ENCODE measurements around the gene BANK1.

The BANK1 gene

DNA sequence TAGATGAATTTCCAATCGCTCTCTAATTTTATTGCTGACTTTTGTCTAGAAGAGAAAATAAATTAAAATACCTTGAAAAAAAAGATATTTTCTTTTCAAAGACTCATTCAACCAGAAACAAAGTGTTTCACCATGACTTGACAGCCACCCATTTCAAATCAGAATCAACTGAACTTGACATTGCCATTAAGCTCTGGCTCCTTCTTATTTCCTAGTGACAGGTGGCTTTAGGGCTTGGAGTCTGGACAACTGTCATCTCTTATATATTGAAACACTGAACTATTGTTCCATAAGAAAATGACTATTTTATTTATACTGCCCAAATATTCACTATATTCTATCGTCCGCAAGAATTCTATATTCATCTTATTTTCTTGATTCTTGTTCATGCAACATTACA lies 325.6 kb downstream of the BANK1 start:
- no peak for DNase-seq (ENCODE audit: low read depth in 2 of 2, low spot score in 1 of 2)

DNA sequence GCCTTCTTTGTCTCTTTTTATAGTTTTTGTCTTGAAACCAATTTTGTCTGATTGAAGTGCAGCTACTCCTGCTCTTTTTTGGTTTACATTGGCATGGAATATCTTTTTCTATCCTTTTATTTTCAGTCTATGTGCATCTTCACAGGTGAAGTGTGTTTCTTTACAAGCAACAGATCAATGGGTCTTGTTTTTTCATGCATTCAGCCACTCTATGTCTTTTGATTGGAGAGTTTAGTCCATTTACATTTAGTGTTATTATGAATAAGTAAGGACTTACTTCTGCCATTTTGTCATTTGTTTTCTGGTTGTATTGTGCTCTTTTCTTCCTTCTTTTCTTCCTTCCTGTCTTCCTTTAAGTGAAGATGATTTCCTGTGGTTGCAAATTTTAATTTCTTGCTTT lies 330.3 kb downstream of the BANK1 start:
- DNase-seq (ENCODE audit: low read depth in 2 of 2, low spot score in 1 of 2): no peak

Measured in stimulated activated CD8-positive, alpha-beta memory T cell treated with anti-CD3 and anti-CD28 coated beads, Interleukin-4, amount 100 ng/mL, for 4 hours (primary cell).